SH-SY5Y (cell line): ENCODE measurements around the gene ACP3.

Experiments
- GATA2 ChIP-seq: IDR thresholded peaks from 2 replicates; pipeline ENCODE4 v1.6.1; 2011; ENCODE audit warnings: mild to moderate bottlenecking, low read depth, low read length
- GATA3 ChIP-seq: IDR thresholded peaks from 2 replicates; pipeline ENCODE4 v1.6.1; 2011; ENCODE audit warnings: low read depth, mild to moderate bottlenecking, low read length, moderate library complexity

DNA sequence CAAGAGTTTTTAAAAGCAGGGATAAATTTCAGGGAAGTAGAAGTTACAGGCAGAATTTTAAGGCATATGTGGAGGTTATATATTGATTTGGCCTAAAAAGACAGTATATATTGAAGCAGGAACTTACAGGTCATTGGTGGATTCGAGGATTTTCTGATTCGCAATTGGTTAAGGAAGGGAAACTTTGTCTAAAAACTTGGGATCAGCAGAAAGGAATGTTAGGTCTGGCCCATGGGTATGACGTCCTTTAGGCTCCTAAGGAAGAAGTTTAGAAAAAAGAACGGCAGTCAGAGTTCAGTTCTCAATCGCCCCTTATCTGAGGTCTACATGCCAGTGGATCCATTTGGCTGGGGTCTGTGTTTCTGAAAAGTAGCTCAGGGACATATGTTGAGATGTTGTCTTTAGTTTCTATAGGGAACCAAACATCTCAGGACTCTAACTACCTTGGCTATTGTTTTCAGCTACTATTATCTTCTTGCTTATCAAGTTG, 33.2 kb upstream of the ACP3 start:
- TF ChIP-seq GATA3, result no peak
- no peak for TF ChIP-seq GATA2
